ENCODE measurements around the gene RBM48.
A peak's percentile ranks its signal among the peaks of the same experiment; 100 is the strongest.

Gene RBM48

GRCh38 chr7:92546856-92547497 lies 18.4 kb downstream of the RBM48 start:
- DNase-seq: no peak

GRCh38 chr7:92547579-92547978 lies 19.0 kb downstream of the RBM48 start:
- no peak for DNase-seq

GRCh38 chr7:92550194-92550593 lies 21.6 kb downstream of the RBM48 start:
- DNase-seq: no peak

- no peak for DNase-seq
Measured at GRCh38 chr7:92557249-92557648, 28.7 kb downstream of the RBM48 start.

GRCh38 chr7:92557808-92558362 lies 29.3 kb downstream of the RBM48 start:
- DNase-seq: no peak

- no peak for DNase-seq
Measured at GRCh38 chr7:92560602-92561001, 32.0 kb downstream of the RBM48 start.

GRCh38 chr7:92563345-92563744 lies 34.8 kb downstream of the RBM48 start:
- DNase-seq: no peak

- peak; percentile 86 for DNase-seq
Measured at GRCh38 chr7:92567460-92567859, 38.9 kb downstream of the RBM48 start.

- DNase-seq: no peak
Measured at GRCh38 chr7:92569137-92569536, 40.5 kb downstream of the RBM48 start.

- DNase-seq: no peak
Measured at GRCh38 chr7:92576296-92576695, 47.7 kb downstream of the RBM48 start.

- no peak for DNase-seq
Measured at GRCh38 chr7:92582948-92583347, 54.4 kb downstream of the RBM48 start.

- DNase-seq: peak; percentile 31
Measured at GRCh38 chr7:92584953-92585352, 56.4 kb downstream of the RBM48 start.

- DNase-seq: peak; percentile 80
Measured at GRCh38 chr7:92586403-92586802, 57.8 kb downstream of the RBM48 start.

- no peak for DNase-seq
Measured at GRCh38 chr7:92586841-92587240, 58.2 kb downstream of the RBM48 start.
